Upper lobe of left lung (tissue), 6 donors: ENCODE results near the gene ERMP1. TPM values are rescaled to one million over a fixed set of nuclear protein-coding genes. Genes with fewer than 3 reads are reported as not detected.

Experiments used
- ATAC-seq, 2 donors: fragments of 200-7000 bp; cut with Tn5 transposase; one replicate each; pipeline ENCODE4 v1.9.1; 2022; ENCODE audit warnings: mild to moderate bottlenecking in 2 of 2, moderate library complexity in 2 of 2; ENCODE audit not compliant: low FRiP score in 2 of 2
- DNase-seq, 2 donors: peaks; one replicate each; pipeline ENCODE4 v3.0.0-alpha.2; 2019 to 2020
- H3K27ac ChIP-seq, 4 donors: fragments of 200-600 bp; sonication (generic); one replicate each; pipeline ENCODE4 v1.5.1; 2016 to 2019
- H3K27me3 ChIP-seq, 4 donors: fragments of 200-600 bp; sonication (generic); one replicate each; pipeline ENCODE4 v1.5.1; 2017 to 2019
- H3K36me3 ChIP-seq, 4 donors: fragments of 200-600 bp; sonication (generic); one replicate each; pipeline ENCODE4 v1.5.1; 2016 to 2019
- H3K4me1 ChIP-seq, 4 donors: fragments of 200-600 bp; sonication (generic); one replicate each; pipeline ENCODE4 v1.5.1; 2018 to 2019
- H3K4me3 ChIP-seq, 4 donors: fragments of 200-600 bp; sonication (generic); one replicate each; pipeline ENCODE4 v1.5.1; 2017 to 2019; ENCODE audit warnings: mild to moderate bottlenecking in 2 of 4, moderate library complexity in 1 of 4
- H3K9me3 ChIP-seq, 4 donors: fragments of 200-600 bp; sonication (generic); one replicate each; pipeline ENCODE4 v1.5.1; 2018 to 2019
- EP300 ChIP-seq, 4 donors: sonication (generic); formaldehyde crosslinking; IDR thresholded peaks; one replicate each; pipeline ENCODE4 v1.5.1; 2017; ENCODE audit warnings: antibody characterized with exemption in 4 of 4, control low read depth in 2 of 4
- POLR2A ChIP-seq, 4 donors: fragments of 450-650 bp; IDR thresholded peaks; one replicate each; pipeline ENCODE4 v1.5.1; 2016 to 2017; ENCODE audit warnings: antibody characterized with exemption in 4 of 4, mild to moderate bottlenecking in 2 of 4
- POLR2AphosphoS5 ChIP-seq, 2 donors: sonication (generic); formaldehyde crosslinking; IDR thresholded peaks; one replicate each; pipeline ENCODE4 v1.5.1; 2017; ENCODE audit warnings: antibody characterized with exemption in 2 of 2
- WGBS, 2 donors: methylation state at CpG; one replicate each; pipeline ENCODE4 v1.1.5; 2017 to 2018; 5-methylcytosine and 5-hydroxymethylcytosine counted together
- total RNA-seq, 6 donors: library from RNA; depleted of rRNA in 4 of 6; stranded (reverse); fragments of >200 nt in 4 of 6; gene quantifications; one replicate each; pipeline versions ENCODE4 v1.1.0 to v1.2.1, GENCODE V29; 2016 to 2021
- TF ChIP-seq, protein P1 (sequence below), 6 experiments: fragments of 450-650 bp in 4 of 6; fragments of 200-600 bp in 2 of 6; sonication (generic) in 2 of 6; IDR thresholded peaks; one replicate each; pipeline ENCODE4 v1.5.1; 2016 to 2019; ENCODE audit warnings: antibody characterized with exemption in 6 of 6
- donor health status: DM: no; HTN: no; CAD: no; lungs with moderate emphysema.
- donor health status: DM: no; HTN: yes; CAD: no; lungs with severe emphysema.

The ERMP1 gene
- total RNA-seq, 6 donors from 2014 or later: 8.4 to 27.4 (median 20.5) TPM

DNA sequence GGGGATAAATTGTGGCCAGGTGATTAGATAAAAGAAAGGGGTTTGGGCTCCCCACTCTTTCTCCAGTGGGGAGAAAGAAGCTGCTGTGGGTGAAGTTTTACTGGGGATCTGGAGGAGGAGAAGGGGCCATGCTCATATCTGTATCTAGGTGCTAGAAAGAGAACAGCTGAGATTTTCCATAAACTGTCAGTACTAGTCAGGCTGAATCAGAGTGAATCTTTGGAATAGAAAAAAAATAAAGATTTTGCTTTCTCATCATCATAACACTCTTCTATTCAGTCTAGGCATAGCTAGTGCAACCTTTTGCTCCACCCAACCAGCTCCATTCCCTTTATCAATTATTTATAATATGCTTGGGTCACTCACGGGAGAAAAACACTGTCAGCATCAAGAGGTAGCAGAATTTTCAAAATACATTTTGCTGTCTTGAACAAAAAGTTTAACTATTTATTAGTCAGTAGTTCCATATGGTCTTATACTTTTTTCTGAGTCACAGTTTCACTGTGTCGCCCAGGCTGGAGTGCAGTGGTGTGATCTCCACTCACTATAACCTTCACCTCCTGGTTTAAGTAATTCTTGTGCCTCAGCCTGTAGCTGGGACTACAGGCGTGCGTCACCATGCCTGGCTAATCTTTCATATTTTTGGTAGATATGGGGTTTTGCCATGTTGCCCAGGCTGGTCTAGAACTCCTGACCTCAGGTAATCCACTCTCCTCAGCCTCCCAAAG is 21.3 kb upstream of the ERMP1 start:
- no peaks in the 10 kb centered on the region for H3K4me1 ChIP-seq
- no peak for DNase-seq
- 90 to 92% methylated on average over 4 of the region's 4 CpGs for WGBS, 2 donors
- H3K27ac ChIP-seq: no peak overlapping the region
- ATAC-seq: no peak
- H3K9me3 ChIP-seq: no peaks in the 10 kb centered on the region
- H3K27me3 ChIP-seq: no peaks in the 10 kb centered on the region
- H3K36me3 ChIP-seq: no peaks in the 10 kb centered on the region
- TF ChIP-seq EP300 (IDR thresholded peaks at IDR 0.05): no peak
- TF ChIP-seq POLR2A (IDR thresholded peaks at IDR 0.05): no peak
- TF ChIP-seq, protein P1, sequence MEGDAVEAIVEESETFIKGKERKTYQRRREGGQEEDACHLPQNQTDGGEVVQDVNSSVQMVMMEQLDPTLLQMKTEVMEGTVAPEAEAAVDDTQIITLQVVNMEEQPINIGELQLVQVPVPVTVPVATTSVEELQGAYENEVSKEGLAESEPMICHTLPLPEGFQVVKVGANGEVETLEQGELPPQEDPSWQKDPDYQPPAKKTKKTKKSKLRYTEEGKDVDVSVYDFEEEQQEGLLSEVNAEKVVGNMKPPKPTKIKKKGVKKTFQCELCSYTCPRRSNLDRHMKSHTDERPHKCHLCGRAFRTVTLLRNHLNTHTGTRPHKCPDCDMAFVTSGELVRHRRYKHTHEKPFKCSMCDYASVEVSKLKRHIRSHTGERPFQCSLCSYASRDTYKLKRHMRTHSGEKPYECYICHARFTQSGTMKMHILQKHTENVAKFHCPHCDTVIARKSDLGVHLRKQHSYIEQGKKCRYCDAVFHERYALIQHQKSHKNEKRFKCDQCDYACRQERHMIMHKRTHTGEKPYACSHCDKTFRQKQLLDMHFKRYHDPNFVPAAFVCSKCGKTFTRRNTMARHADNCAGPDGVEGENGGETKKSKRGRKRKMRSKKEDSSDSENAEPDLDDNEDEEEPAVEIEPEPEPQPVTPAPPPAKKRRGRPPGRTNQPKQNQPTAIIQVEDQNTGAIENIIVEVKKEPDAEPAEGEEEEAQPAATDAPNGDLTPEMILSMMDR (IDR thresholded peaks at IDR 0.05): no peak
- TF ChIP-seq POLR2AphosphoS5 (IDR thresholded peaks at IDR 0.05): no peak
- no peak overlapping the region for H3K4me3 ChIP-seq

DNA sequence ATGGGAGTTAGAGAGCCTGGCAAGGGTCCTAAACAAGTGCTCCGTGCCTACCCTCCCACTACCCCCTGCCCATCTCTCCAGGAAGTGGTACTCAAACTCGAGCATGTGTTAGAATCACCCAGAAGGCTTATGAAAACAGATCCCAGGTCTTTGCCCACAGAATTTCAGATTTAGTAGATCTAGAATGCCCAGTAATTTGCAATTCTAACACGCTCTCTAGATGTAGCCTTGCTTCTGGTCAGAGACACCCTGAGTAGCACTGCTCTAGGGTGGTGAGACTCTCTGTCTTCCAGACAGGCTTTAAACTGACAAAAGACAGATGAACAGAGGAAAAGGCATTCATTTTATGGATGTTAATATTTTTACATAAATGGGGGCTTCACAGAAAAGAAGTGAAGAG is 20.7 kb upstream of the ERMP1 start:
- no peaks in the 10 kb centered on the region for H3K9me3 ChIP-seq
- no peaks in the 10 kb centered on the region for H3K36me3 ChIP-seq
- no peak for ATAC-seq
- no peaks in the 10 kb centered on the region for H3K4me1 ChIP-seq
- no peaks in the 10 kb centered on the region for H3K27me3 ChIP-seq
- no peak for TF ChIP-seq EP300 (IDR thresholded peaks at IDR 0.05)
- no peak for TF ChIP-seq POLR2AphosphoS5 (IDR thresholded peaks at IDR 0.05)
- no peak for TF ChIP-seq POLR2A (IDR thresholded peaks at IDR 0.05)
- TF ChIP-seq, protein P1 (IDR thresholded peaks at IDR 0.05): no peak
- no peak overlapping the region for H3K27ac ChIP-seq
- WGBS, 2 donors: 59 to 60% methylated on average over 3 of the region's 3 CpGs
- no peak overlapping the region for H3K4me3 ChIP-seq
- no peak for DNase-seq

DNA sequence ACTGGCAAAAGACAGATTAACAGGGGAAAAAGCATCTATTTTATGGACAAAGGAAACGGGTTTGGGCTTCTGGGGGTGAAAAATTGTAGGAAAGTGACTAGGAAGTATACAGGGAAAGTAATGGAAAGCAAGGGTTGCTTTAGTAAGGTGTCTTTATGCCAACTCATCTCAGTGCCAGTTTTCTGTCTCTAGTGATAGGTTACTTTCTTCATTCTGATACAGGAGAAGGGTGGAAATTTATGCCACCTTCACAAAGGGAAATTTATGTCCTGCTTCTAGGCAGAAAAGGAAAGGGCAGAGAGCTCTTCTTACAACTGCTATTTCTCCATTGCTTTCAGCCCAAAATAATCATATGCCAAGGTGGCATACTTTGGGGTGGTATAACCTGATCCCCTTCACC is 20.1 kb upstream of the ERMP1 start:
- Histone ChIP-seq H3K27me3 (no peaks in the 10 kb centered on the region), H3K4me1 (no peaks in the 10 kb centered on the region), H3K36me3 (no peaks in the 10 kb centered on the region), H3K9me3 (no peaks in the 10 kb centered on the region), H3K27ac (no peak overlapping the region), H3K4me3 (no peak overlapping the region)
- WGBS, 2 donors: 71 to 76% methylated on average over 1 of the region's 1 CpG
- DNase-seq (no peak), ATAC-seq (no peak)
- TF ChIP-seq POLR2AphosphoS5 (IDR thresholded peaks at IDR 0.05): no peak
- TF ChIP-seq, protein P1 (IDR thresholded peaks at IDR 0.05): no peak
- no peak for TF ChIP-seq EP300 (IDR thresholded peaks at IDR 0.05)

DNA sequence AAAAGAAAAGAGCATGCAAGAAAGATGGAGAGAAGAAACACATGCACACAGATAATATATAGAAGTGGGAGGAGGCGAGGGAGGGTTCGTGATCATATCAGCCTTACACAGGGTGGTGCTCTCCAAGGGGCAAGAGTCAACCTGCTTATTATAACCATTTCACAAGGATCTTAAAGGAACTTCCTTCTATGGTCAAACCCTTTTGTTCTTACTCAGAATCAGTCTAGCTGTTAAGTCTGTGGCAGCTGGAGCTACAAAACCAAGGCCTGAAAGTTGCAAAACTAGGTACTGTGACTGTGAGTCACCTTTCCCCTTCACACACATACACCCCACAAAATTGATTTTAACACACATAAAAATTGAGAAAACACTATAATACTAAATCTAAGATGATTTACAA is 18.5 kb upstream of the ERMP1 start:
- no peaks in the 10 kb centered on the region for H3K9me3 ChIP-seq
- no peaks in the 10 kb centered on the region for H3K36me3 ChIP-seq
- H3K27ac ChIP-seq: no peak overlapping the region
- TF ChIP-seq EP300 (IDR thresholded peaks at IDR 0.05): no peak
- TF ChIP-seq POLR2A (IDR thresholded peaks at IDR 0.05): no peak
- TF ChIP-seq POLR2AphosphoS5 (IDR thresholded peaks at IDR 0.05): no peak
- TF ChIP-seq, protein P1 (IDR thresholded peaks at IDR 0.05): no peak
- no peaks in the 10 kb centered on the region for H3K27me3 ChIP-seq
- no peak overlapping the region for H3K4me3 ChIP-seq
- 44 to 78% methylated on average over 2 of the region's 2 CpGs for WGBS, 2 donors
- H3K4me1 ChIP-seq: no peaks in the 10 kb centered on the region
- ATAC-seq: peak; percentile 52 to 61
- DNase-seq: peak in 1 of 2 donors; percentile 58

DNA sequence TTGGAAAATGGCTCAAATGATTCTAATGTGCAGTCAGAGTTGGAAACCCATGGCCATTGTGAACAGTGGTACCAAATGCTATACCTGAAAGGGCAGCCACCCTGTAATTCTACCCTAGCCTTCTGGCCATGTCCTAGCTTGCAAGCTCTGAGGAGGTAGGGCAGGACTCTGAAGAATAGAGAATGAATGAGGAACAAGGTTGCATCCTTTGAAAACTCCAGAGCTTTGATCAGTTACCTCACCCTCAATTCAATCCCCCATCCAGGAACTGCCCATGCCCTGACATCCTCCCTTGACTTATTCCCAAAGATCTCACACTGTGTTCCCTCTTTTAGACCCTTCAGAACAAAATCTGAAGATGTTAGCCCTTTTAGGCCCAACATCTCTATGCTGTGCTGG is 17.8 kb upstream of the ERMP1 start:
- Histone ChIP-seq H3K9me3 (no peaks in the 10 kb centered on the region), H3K36me3 (no peaks in the 10 kb centered on the region), H3K4me3 (no peak overlapping the region), H3K27ac (no peak overlapping the region), H3K27me3 (no peaks in the 10 kb centered on the region), H3K4me1 (no peaks in the 10 kb centered on the region)
- no peak for TF ChIP-seq EP300 (IDR thresholded peaks at IDR 0.05)
- TF ChIP-seq POLR2A (IDR thresholded peaks at IDR 0.05): no peak
- TF ChIP-seq, protein P1 (IDR thresholded peaks at IDR 0.05): no peak
- no peak for TF ChIP-seq POLR2AphosphoS5 (IDR thresholded peaks at IDR 0.05)
- DNase-seq (no peak), ATAC-seq (no peak)
